NCI-H526 treated with DMSO at 0.1 percent for 48 hours (cell line): ENCODE measurements around the gene BCAT1.
"Not testable (repeated sequence)": the region's sequence is repeated elsewhere in the genome, so short reads cannot be mapped to it uniquely, and the experiment has no call there.

Experiments
- DNase-seq: peaks from one replicate; lab custom pipeline; 2025; lab: John Stamatoyannopoulos, UW

The BCAT1 gene

GRCh38 chr12:24853094-24853493, 95.8 kb downstream of the BCAT1 start:
- no peak for DNase-seq

GRCh38 chr12:24852420-24852819, 96.5 kb downstream of the BCAT1 start:
- peak; percentile 59 for DNase-seq

DNA sequence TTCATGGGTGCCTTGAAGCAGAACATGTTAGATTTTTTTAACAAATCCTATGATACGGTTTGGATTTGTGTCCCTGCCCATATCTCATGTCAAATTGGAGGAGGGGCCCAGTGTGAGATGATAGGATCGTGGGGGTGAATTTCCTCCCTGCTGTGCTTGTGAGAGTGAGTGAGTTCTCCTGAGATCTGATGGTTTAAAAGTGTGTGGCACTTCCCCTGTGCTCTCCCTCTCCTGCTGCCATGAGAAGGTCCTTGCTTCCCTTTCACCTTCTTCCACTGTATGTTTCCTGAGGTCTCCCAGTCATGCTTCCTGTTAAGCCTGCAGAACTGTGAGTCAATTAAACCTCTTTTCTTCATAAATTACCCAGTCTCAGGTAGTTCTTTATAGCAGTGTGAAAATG, 97.0 kb downstream of the BCAT1 start:
- not testable (repeated sequence) for DNase-seq

DNA sequence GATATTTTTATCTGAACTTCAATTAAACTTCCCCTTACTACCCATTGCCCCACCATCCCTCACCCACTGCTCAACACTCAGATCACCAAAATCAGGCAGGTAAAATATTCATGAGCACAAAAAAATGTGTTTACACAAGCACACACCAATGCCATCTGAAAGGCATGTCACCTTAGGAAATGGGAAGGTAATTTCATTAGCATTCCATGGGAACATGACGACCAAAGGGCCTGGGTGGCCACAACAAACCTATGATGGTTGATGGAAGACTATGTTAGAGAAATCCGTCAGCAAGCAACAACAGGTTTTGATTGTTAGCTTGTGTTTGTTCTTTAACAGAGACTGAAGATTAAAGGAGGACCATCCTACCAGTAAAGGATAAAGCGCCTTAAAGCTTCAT, 97.6 kb downstream of the BCAT1 start:
- no peak for DNase-seq

DNA sequence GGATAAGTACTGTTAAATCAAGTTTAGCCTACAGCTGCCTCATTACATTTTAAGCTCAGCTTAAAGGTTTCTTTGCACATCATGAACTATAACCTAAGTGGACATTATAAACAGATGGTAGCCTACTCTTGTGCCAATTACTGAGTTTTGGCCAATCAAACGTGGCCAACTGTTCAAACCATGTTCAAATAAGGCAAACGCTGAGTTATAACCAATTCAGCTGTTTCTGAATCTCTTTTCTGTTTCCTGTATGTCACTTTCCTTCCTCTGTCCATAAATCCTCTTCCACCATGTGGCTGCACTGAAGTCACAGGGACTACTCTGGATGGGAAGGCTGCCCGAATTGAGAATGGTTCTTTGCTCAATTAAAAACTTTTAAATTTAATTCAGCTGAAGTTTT, 98.4 kb downstream of the BCAT1 start:
- no peak for DNase-seq

- DNase-seq = peak; percentile 88
Measured at GRCh38 chr12:24848941-24849477, 99.9 kb downstream of the BCAT1 start.

- no peak for DNase-seq
Measured at GRCh38 chr12:24846689-24847088, 102.2 kb downstream of the BCAT1 start.

DNA sequence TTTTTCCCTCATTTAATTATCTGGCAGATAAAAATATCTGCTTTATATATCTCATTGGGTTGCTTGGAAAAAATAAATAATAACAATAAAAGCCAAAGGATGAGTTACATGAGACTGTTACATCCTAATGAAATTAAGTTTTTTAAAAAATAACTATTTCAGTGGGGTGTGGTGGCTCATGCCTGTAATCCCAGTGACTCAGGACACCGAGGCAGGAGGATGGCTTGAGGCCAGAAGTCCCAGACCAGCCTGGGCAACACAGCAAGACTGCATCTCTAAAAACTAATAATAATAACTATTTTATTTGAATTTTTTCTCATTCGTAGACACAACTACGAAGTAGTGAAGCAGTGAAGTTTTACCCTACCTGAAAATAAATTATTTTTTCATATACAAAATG, 103.3 kb downstream of the BCAT1 start:
- no peak for DNase-seq

- DNase-seq = no peak
Measured at GRCh38 chr12:24840046-24840800, 108.7 kb downstream of the BCAT1 start.

DNA sequence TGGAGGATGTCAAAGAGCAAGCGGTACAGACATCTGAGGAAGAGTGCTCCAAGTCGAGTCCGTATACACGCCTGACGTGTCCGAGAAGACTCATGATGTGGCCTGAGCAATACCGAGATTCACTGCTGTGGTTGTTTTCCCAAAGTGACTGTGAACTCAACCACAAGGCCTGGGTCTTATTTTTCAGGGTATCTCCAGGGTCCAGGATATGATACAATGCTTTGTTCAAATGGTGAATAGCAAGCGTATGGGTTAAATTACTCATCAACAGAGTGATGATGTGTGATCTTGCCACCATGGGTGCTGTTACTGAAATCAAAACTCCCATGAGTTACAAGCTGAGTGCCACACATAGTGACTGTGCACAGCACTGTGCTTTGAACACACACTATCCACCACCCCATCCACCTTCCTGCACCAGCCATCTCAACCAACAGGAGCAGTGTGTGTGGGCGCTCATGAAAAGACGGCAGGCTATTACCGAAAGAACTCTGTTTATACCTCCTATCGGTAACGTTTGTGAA, 109.6 kb downstream of the BCAT1 start:
- no peak for DNase-seq

DNA sequence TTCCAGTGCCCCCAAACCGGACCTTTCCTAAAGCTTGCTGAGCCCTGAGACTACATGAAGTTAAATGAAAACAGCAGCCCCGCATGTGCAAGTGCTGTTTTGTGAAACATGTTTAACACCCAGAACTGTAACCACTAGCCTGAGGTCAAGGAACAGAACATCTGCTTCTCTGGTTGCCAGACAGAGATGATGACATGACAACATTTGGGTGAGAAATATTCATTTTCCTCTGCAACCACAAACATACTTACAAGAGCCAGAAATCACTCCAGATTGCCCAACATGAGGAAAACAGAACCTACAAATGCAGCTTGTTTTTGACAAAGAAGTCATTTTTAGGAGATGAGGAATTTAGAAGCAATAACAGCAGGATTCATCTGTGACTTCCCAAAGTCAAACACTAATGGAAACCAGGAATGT, 110.4 kb downstream of the BCAT1 start:
- DNase-seq = no peak

- no peak for DNase-seq
Measured at GRCh38 chr12:24835377-24835776, 113.5 kb downstream of the BCAT1 start.

DNA sequence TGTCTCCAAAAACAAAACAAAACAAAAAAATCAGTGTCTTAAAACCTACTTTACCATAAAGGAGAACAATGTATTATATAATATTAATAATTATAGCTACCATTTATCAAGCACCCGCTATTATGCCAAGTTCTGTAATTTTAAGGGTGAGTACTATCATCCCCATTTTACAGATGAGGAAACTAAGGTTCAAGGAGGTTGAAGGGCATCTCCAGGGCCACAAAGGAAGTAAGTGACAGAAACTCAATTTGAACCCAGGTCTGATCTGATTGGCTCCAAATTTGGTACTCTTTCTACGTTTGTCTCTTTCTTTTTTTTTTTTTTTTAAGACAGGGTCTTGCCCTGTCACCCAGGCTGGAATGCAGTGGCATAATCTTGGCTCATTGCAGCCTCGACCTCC, 115.4 kb downstream of the BCAT1 start:
- no peak for DNase-seq

GRCh38 chr12:24823808-24824515, 124.9 kb downstream of the BCAT1 start:
- no peak for DNase-seq

- no peak for DNase-seq
Measured at GRCh38 chr12:24822121-24822899, 126.6 kb downstream of the BCAT1 start.

DNA sequence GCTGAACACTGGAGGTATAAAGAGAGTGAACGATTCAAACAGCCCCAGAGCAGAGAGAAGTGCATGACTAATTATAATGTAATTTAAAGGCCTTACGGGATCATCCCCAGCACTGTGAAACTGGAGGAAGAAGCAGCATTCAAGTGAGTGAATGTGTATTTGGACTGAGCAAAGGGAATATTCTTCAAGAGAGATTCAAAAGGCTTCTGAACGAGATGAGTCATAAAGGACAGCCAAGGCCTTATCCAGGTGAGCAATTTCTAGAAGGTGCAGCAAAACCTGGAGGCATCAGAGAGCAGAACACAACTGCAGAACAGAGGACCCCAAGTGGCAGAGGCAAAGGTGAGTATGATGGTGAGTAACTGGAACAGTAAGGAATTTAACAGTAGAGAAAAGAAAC, 127.2 kb downstream of the BCAT1 start:
- DNase-seq = no peak

- DNase-seq = no peak
Measured at GRCh38 chr12:24820872-24821271, 128.0 kb downstream of the BCAT1 start.

DNA sequence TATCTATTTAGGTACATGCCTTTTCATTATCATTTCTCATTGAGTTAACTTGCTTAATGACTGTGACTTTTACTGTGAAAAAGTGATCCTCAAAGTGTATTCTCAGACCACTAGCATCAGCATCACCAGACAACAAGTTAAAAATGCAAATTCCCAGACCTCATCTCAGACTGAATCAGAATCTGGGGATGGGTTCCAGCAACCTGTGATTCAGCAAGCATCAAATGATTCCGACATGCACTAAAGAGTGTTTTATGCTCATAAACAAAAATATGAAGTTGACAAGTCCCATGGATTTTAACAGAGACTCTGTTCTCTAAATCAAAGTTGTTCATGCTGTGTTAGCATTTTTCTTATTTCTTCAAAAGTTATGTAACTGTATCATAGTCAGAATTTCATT, 130.6 kb downstream of the BCAT1 start:
- no peak for DNase-seq

DNA sequence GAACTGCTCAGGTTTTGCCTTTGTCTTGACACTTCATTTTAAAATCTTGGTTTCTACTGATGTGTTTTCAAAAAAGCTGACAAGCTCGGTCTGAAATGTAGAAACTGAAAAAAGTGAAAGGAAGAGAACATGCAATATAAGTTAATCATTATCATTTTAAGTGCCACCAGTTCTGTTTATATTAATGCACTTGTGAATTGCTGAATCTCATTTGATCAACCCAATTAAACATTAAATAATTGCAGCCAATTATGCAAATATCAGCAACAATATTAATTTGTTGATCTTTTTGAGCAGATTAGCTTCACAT, 133.8 kb downstream of the BCAT1 start:
- DNase-seq = no peak

GRCh38 chr12:24814379-24815113, 134.4 kb downstream of the BCAT1 start:
- no peak for DNase-seq

GRCh38 chr12:24810378-24810777, 138.5 kb downstream of the BCAT1 start:
- DNase-seq = no peak

GRCh38 chr12:24809306-24809705, 139.6 kb downstream of the BCAT1 start:
- not testable (repeated sequence) for DNase-seq
